SK-N-SH (cell line): ENCODE data around the gene SHISA8.

Experiments
- CTCF ChIP-seq: fragments of 200-600 bp; sonication (generic); IDR thresholded peaks from 2 replicates; pipeline ENCODE4 v1.6.1; 2017; ENCODE audit warnings: antibody characterized with exemption, mild to moderate bottlenecking, moderate library complexity
- REST ChIP-seq: IDR thresholded peaks from 2 replicates; pipeline ENCODE4 v1.6.1; 2012; ENCODE audit warnings: mild to moderate bottlenecking, low read depth, low read length, moderate library complexity

DNA sequence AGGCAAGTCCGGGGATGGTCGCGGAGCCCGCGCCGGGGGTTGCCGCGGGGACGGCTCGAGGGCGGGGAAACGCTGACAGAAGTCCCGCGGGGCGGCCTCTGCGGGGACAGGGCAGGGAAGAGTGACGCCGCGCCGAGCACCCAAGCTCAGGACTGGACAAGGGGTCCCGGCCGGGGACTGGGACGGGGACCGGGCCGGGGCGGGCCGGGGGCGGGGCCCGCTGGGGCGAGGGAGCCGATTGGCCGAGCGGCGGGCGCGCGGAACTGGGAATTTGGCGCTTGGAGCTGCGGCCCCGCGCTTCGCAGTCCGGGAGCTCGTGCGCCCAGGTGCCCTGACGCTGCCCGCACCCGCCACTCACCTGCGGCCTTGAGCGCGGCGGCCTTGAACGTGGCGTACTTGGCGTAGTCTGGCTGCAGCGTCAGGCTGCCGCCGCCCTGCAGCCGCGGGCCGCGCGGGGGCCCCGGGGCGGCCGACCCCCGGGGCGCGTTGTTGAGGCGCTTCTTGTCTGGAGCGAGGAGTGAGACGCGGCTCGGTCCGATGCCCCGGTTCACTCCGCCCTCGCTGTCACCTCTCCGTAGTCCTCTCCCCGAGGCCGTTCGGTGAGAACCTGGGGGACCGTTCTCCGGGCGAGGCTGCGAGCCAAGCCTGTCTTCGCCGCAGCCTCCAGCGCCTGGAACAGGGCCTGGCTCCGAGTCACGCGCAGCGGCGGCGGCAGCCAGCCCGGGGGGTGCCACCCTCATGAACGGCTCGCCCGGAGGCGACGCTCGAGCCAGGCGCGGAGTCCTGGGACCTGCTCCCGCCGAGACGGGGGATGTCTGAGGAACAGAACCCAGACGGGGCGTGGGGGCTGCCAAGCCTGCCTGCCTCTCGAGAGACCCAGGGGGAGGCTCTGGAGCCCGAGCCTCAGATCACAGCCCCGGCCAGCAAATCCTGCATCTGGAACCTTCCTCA, 4.5 kb downstream of the SHISA8 start:
- TF ChIP-seq REST (no peak), CTCF (no peak)
